Activated effector memory CD4-positive, alpha-beta T cell treated with anti-CD3 and anti-CD28 coated beads, Interleukin-2, amount 50 U/mL, for 16 hours (primary cell): ENCODE results near the gene ERGIC1.
A peak's percentile ranks its signal among the peaks of the same experiment; 100 is the strongest.

Experiments used
- DNase-seq: peaks from one replicate; pipeline ENCODE4 v3.0.0-alpha.2; 2020

Gene ERGIC1

DNA sequence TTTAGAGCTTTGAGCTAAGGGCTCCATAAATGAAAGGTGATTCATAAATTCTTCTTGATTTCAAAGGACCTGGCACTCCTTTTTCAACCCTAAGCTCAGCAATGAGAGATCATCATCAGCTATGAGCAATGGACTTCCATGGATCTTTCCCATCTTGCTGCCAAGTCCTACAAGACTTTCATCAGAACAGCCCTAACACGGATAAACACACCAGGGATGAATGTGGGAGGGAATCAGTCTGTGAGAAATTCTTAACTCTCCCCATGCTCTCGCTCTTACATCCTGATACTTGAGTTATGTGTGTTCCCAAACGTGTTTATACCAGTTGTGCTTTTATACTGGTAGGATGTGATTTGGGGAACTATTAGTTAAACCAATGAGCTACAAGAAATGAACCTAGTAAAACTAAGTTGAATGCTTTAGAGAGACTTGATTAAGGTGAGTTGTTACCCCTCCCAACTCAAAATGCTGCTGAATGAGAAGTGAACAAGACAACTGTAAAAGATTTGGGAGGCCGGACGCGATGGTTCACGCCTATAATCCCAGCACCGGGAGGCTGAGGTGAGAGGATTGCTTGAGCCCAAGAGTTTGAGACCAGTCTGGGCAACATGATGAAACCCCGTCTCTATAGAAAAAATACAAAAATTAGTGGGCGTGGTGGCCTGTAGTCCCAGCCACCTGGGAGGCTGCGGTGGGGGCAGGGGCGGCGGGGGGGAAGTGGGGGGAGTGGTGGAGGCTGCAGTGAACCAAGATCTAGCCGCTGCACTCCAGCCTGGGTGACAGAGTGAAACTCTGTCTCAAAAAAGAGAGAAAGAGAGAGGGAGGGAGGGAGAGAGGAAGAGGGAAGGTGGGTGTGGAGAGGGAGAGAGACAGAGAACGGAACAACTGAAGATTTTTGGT, 120.0 kb downstream of the ERGIC1 start:
- DNase-seq: no peak

- DNase-seq: no peak
These were observed 120.7 kb downstream of the ERGIC1 start for GRCh38 chr5:172954751-172955159.

GRCh38 chr5:172956228-172956627, 122.2 kb downstream of the ERGIC1 start:
- no peak for DNase-seq

GRCh38 chr5:172956936-172957335, 122.9 kb downstream of the ERGIC1 start:
- no peak for DNase-seq

- no peak for DNase-seq
These were observed 123.4 kb downstream of the ERGIC1 start for GRCh38 chr5:172957458-172957857.

DNA sequence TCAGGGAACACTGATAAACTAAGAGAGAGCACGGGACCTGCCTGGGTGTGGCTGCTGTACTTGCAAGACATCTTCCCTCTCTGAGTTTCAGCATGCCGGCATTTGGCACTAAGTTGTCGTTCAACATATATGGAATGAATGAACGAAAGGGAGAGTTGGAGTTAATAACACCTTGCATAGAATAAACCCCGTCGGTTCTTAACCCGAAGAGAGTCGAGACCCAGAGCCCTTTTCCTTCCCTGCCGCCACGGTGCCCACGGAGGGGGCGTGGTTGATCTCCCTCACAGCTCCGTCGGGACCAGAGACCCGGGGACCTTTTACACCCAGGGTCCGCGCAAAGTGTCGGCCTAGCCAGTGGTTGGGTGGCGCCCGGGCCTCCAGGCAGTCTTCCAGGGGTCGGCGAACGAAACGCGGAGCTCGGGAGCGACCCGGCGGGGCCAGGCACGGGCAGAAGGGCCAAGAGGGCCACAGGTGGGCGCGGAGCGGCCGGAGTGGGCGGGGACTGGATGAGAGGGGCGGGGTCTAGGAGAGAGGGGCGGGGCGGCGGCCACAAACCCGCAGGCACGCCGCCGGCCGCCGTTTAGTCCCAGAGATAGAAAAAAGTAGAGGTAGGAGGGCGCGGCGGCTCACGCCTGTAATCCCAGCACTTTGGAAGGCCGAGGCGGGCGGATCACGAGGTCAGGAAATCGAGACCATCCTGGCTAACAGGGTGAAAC, 124.4 kb downstream of the ERGIC1 start:
- peak; percentile 87 for DNase-seq

GRCh38 chr5:172959824-172960799, 126.1 kb downstream of the ERGIC1 start:
- DNase-seq: no peak

- DNase-seq: no peak
These were observed 135.9 kb downstream of the ERGIC1 start for GRCh38 chr5:172969921-172970320.

DNA sequence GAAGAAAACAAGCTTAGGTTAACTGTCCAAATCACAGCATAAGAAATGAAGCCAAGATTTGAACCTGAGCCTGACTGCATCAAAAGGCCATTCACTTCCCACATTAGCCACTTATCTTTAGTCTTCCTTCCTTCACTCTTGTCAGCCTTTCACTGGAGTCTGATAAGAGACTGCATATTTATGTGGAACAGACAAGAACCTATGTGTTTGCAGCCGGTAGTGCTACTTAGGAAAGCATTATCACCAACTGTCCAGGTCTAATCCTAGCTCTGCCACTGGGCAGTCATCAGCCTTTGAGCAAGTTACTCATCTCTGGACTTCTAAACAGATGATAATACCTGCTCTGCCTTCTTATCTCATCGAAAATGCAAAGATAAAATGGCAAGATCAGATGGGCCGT, 137.4 kb downstream of the ERGIC1 start:
- no peak for DNase-seq

- DNase-seq: no peak
These were observed 138.5 kb downstream of the ERGIC1 start for GRCh38 chr5:172972552-172972951.

DNA sequence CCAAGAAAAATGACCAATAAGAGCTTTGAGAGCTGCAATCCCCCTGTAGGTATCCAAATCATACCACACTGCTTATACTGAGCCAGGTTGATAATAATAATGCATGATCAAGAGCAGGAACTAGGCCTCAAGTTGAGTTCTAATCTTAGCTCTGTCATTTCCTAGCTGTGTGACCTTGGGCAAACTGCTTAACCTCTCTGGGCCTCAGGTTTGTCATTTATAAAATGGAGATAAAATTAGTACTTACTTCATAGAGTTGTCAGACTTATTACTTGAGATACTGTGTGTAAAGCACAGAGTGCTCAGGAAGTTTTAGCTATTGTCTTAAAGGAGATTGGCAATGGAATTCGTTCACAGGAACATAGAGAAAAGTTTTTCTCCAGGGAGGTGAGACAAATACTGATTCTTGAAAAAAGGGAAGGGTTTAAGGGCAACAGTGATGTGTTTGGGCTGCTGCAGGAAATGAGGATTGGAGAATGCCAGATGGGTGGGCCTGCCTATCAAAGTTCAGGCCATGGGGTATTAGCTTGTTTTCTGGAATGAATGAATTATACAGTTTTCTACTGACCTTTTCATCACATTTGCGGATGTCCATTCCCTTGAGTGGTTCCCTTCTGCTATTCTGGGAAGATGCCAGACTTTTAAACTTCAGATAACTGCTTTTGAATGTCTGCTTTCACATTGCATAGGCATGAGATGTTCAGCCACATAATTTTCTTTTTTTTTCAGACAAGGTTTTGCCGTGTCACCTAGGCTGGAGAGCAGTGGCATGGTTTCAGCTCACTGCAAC, 139.3 kb downstream of the ERGIC1 start:
- DNase-seq: no peak

DNA sequence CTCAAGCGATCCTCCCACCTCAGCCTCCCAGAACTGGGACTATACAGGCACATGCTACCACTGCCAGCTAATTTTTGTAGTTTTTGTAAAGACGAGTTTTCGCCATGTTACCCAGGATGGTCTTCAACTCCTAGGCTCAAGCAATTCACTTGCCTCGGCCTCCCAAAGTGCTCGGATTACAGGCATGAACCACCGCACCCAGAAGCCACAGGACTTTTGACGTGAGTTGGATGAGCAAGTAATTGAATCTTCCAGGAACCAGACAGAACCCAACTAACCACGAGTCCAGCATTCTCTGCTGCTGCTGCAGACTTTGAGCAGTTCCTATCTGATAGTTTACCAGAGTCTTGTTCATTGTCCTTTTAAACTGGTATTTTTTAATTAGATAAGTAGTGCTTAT, 139.9 kb downstream of the ERGIC1 start:
- DNase-seq: no peak

DNA sequence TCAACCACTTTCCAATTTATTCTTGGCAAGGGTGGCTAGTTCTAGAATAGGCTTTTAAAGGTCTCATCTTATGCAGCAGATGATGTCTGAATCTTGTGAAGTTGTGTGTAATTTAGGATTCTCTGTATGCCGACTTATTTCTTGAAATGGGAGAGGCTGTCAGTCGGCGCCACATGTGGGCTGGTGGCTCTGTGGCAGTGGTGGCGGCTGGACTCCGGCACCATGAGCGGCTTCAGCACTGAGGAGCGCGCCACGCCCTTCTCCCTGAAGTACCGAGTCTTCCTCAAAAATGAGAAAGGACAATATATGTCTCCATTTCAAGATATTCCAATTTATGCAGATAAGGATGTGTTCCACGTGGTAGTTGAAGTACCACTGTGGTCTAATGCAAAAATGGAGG, 141.2 kb downstream of the ERGIC1 start:
- DNase-seq: no peak

DNA sequence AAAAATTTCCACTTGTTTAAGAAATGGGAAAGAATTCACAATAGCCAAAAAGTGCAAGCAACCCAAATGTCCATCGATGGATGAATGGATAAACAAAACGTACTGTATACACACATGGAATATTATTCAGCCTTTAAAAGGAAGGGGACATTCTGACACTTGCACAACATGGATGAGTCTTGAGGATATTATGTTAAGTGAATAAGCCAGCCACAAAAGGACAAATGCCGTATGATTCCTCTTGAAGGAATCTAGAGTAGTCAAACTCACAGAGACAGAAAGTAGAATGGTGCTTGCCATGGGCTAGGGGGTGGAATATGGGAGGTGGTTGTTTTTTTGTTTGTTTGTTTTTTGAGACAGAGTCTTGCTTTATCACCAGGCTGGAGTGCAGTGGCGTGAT, 145.7 kb downstream of the ERGIC1 start:
- DNase-seq: no peak

DNA sequence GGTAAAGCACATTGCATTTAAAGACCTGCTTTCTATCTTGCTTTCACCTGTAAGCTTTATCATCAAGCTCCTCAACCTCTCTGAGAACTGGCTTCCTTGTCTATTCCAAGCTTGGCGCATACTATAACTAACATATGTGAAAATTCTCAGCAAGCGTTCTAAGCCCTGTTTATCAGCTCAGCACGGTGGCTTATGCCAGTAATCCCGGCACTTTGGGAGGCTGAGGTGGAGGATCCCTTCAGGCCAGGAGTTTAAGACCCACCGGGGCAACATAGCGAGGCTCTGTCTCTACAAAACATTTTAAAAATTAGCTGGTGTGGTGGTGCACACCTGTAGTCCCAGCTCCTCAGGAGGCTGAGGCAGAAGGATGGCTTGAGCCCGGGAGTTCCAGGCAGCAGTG, 147.9 kb downstream of the ERGIC1 start:
- DNase-seq: no peak

GRCh38 chr5:172983542-172984243, 149.6 kb downstream of the ERGIC1 start, which contains the start of gene ATP6V0E1:
TSS of gene ATP6V0E1 (plus strand) at chr5:172983771. CDS start at chr5:172983861, 90 bp downstream.
- DNase-seq: peak; percentile 98

DNA sequence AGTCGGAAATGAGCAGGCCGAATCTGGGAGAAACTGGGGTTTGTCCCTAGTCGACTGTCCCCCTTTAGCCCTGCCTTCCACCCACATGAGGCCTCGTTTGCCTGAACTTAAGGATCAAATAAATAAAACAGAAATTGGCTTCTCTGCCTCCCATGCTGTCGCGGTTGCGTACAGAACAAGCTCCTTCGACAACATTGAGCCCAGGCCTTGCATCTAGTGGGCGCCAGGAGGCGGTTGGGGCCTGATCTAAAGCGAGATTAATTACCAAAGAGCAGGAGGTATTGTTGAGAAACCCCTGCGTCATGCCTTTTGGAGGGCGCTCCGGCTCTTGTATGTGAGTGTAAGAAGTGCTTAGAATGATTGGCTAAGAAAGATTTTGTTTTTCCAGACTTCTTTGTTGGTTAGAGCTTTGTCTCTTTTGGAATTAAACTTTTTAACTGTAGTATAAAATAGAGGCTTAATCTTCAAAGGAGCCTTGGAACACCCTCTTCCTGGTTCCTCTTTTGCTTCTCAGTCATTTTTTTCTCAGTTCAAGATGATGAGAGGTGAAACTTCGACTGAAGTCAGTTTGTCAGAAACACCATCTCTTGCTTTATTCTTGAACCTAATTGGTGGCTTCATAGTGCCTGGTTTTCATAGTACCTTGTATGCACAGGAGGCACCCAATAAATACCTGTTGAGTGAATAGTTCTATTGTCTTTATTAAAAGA, 150.3 kb downstream of the ERGIC1 start:
- DNase-seq: peak; percentile 91

DNA sequence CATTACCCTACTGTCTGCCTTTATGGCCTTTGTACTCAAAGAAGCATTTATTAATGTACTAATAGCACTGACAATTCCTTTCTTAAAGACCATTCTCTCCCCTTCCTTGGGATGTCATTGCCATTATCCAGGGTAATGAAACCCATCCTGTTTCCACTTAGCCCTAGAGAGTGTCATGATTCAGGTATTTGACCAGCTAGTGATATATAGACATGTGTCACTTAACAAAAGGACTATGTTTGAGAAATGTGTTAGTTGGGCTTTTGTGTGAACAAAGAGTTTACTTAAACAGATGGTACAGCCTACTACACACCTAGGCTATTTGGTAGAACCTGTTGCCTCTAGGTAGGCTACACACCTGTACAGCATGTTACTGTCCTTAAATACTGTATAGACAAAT, 151.5 kb downstream of the ERGIC1 start:
- no peak for DNase-seq

GRCh38 chr5:172988276-172988675, 154.2 kb downstream of the ERGIC1 start:
- no peak for DNase-seq

DNA sequence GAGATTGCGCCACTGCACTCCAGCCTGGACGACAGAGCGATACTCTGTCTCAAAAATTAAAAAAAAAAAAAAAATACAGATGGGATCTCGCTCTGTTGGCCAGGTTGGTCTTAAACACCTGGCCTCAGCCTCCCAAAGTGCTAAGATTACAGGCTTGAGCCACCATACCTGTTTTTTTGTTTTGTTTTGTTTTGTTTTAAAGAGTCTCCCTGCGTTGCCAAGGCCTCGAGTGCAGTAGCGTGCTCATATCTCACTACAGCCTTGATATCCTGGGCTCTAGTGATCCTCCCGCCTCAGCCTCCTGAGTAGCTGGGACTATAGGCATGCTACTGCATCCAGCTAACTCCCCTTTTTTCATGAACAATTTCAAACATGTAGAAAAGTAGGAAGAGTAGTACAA, 156.7 kb downstream of the ERGIC1 start:
- DNase-seq: no peak

GRCh38 chr5:172994405-172994804, 160.4 kb downstream of the ERGIC1 start:
- DNase-seq: no peak
